Measurements from ENCODE around the gene SLC30A2. TPM values are rescaled to one million over a fixed set of nuclear protein-coding genes. Genes with fewer than 3 reads are reported as not detected.

The SLC30A2 gene
- total and polyA plus RNA-seq, 4 donors, result 0.02 to 0.51 (median 0.24) TPM

DNA sequence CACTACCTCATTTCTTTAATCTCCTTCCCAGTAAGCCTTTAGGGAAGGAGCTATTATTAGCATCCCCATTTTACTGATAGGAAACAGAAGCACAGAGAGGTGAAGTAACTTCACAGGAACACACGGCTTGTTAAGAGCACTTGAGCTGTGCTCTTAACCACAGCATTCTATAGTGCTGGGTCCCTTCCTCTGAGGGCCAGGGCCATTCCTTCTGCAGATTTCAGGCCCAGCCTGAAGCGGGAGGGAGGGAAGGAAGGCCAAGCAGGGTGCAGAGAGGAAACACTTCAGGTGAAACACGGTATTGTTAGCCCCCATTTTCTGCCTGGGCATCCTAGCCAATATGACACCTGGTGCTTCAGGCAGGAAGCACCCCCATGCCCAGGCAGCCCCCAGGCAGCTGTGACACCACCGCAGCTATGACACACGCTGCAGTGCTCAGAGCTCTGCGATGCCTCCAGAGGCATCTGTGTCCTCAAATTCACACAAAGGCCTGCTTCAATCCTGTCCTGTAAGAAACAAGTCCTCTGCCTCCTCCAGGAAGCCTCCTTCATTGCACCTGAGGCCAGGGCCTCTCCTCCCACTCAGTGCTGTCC lies 28.9 kb downstream of the SLC30A2 start:
- no peaks in the 10 kb centered on the region for H3K27me3 ChIP-seq (ENCODE audit: control insufficient read depth in 3 of 3, insufficient read depth in 3 of 3, low read length in 2 of 3)
- no peak overlapping the region for H3K9ac ChIP-seq (ENCODE audit: insufficient read depth in 1 of 2, low read length in 2 of 2)
- WGBS, 2 donors, result 62 to 64% methylated on average over 6 of the region's 6 CpGs
- no peak overlapping the region for H3K27ac ChIP-seq (ENCODE audit: low read depth in 1 of 2, low read length in 1 of 2)
- DNase-seq, result no peak
- no peaks in the 10 kb centered on the region for H3K9me3 ChIP-seq (ENCODE audit: control insufficient read depth in 4 of 4, insufficient read depth in 3 of 4, low read length in 3 of 4)
- ATAC-seq (ENCODE audit: insufficient read depth, low FRiP score), result no peak
- no peaks in the 10 kb centered on the region for H3K36me3 ChIP-seq (ENCODE audit: control insufficient read depth in 4 of 4, insufficient read depth in 4 of 4, low read length in 4 of 4)
- TF ChIP-seq, protein P1, sequence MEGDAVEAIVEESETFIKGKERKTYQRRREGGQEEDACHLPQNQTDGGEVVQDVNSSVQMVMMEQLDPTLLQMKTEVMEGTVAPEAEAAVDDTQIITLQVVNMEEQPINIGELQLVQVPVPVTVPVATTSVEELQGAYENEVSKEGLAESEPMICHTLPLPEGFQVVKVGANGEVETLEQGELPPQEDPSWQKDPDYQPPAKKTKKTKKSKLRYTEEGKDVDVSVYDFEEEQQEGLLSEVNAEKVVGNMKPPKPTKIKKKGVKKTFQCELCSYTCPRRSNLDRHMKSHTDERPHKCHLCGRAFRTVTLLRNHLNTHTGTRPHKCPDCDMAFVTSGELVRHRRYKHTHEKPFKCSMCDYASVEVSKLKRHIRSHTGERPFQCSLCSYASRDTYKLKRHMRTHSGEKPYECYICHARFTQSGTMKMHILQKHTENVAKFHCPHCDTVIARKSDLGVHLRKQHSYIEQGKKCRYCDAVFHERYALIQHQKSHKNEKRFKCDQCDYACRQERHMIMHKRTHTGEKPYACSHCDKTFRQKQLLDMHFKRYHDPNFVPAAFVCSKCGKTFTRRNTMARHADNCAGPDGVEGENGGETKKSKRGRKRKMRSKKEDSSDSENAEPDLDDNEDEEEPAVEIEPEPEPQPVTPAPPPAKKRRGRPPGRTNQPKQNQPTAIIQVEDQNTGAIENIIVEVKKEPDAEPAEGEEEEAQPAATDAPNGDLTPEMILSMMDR (IDR thresholded peaks at IDR 0.05; ENCODE audit: control extremely low read depth, extremely low read depth), result no peak
- H3K4me1 ChIP-seq (ENCODE audit: control insufficient read depth in 5 of 5, insufficient read depth in 5 of 5, low read length in 5 of 5), result peaks cover 0 to 13% (median 0%) of the 10 kb centered on the region in 5 donors
- H3K4me3 ChIP-seq, result no peak overlapping the region

DNA sequence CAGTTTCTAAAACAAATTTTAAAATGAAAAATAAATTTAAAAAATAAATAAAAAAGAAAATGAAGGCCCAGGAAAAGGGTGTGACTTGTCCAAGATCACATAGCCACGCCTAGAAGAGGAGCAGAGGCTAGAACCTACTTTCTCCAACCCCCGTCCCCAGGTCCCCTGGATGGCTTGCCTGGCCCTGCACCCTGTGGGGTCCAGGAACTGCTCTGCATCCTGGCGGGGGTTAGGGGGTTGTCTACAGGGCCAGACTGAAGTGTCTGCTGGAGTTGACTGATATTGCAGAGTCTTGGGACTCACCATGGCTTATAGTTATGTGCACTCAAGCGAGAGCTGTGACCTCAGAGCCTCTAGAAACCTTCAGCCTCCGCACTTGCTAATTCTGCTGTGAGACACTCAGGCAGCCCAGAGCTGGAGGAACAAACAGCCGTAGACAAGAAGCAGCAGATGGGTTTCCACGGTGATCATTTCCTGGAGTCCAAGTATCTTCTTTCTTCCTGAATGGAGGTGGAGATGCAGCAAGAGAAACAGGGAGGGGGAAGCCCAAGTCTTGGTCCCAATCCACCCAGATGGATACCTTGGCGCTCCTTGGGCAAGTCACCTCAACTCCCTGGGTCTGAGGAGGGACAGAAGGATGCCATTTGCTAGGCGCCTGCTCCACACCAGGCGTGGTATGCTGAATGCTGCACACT lies 29.5 kb downstream of the SLC30A2 start:
- WGBS, 2 donors, result 63 to 75% methylated on average over 10 of the region's 10 CpGs
- no peaks in the 10 kb centered on the region for H3K36me3 ChIP-seq (ENCODE audit: control insufficient read depth in 4 of 4, insufficient read depth in 4 of 4, low read length in 4 of 4)
- DNase-seq (no peak), ATAC-seq (ENCODE audit: insufficient read depth, low FRiP score) (no peak)
- H3K4me1 ChIP-seq (ENCODE audit: control insufficient read depth in 5 of 5, insufficient read depth in 5 of 5, low read length in 5 of 5), result peaks cover 0 to 6% (median 0%) of the 10 kb centered on the region in 5 donors
- no peak overlapping the region for H3K27ac ChIP-seq (ENCODE audit: low read depth in 1 of 2, low read length in 1 of 2)
- no peaks in the 10 kb centered on the region for H3K27me3 ChIP-seq (ENCODE audit: control insufficient read depth in 3 of 3, insufficient read depth in 3 of 3, low read length in 2 of 3)
- no peak overlapping the region for H3K4me3 ChIP-seq
- no peak overlapping the region for H3K9ac ChIP-seq (ENCODE audit: insufficient read depth in 1 of 2, low read length in 2 of 2)
- no peaks in the 10 kb centered on the region for H3K9me3 ChIP-seq (ENCODE audit: control insufficient read depth in 4 of 4, insufficient read depth in 3 of 4, low read length in 3 of 4)
- TF ChIP-seq, protein P1 (IDR thresholded peaks at IDR 0.05; ENCODE audit: control extremely low read depth, extremely low read depth), result no peak

DNA sequence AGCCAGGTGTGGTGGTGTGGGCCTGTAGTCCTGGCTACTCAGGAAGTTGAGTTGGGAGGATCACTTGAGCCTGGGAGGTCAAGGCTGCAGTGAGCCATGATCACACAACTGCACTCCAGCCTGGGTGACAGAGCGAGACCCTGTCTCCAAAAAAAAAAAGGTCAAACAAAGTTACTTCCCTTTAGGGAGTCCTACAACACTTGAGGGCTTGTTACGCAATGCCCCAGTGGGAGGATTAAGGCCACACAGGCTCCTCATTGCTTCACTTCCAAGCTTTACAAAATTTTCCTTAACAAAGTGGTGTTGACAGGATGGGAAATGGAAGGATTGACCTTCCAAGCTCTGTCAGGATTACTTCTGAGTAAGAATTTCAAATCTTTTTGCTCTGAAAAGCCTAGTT lies 30.6 kb downstream of the SLC30A2 start:
- DNase-seq (peak in 2 of 3 donors; percentile 32 to 87), ATAC-seq (ENCODE audit: insufficient read depth, low FRiP score) (peak; percentile 48)
- Histone ChIP-seq H3K36me3 (ENCODE audit: control insufficient read depth in 4 of 4, insufficient read depth in 4 of 4, low read length in 4 of 4) (no peaks in the 10 kb centered on the region), H3K27me3 (ENCODE audit: control insufficient read depth in 3 of 3, insufficient read depth in 3 of 3, low read length in 2 of 3) (no peaks in the 10 kb centered on the region), H3K9ac (ENCODE audit: insufficient read depth in 1 of 2, low read length in 2 of 2) (no peak overlapping the region), H3K4me3 (no peak overlapping the region), H3K9me3 (ENCODE audit: control insufficient read depth in 4 of 4, insufficient read depth in 3 of 4, low read length in 3 of 4) (no peaks in the 10 kb centered on the region), H3K27ac (ENCODE audit: low read depth in 1 of 2, low read length in 1 of 2) (no peak overlapping the region), H3K4me1 (ENCODE audit: control insufficient read depth in 5 of 5, insufficient read depth in 5 of 5, low read length in 5 of 5) (peaks cover 0 to 4% (median 0%) of the 10 kb centered on the region in 5 donors)
- 22 to 51% methylated on average over 2 of the region's 2 CpGs for WGBS, 2 donors
- TF ChIP-seq, protein P1 (IDR thresholded peaks at IDR 0.05; ENCODE audit: control extremely low read depth, extremely low read depth), result no peak

All from lung (tissue), 12 donors.